ENCODE data around the gene SRMS. TPM values are rescaled to one million over a fixed set of nuclear protein-coding genes. Genes with fewer than 3 reads are reported as not detected.

The SRMS gene
- total RNA-seq, 1 experiment from 2014 or later, result 0.79 TPM

DNA sequence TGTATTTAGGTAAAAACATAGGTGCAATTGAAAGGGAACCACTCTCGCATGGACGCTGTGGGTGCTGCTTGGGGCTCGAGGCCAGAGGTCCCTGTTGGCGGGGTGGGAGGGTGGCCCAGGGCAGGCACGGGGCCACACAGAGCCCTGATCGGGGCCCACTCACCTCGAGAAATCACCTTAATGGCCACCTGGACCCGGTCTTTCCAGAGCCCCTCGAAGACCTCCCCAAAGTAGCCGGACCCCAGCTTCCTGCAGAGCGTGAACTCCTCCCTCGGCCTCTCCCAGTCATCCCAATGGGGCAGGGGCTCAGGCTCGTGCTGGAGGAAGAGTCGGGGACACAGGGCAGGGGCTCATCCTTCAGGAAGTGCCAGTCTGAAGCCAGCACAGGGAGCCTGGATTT, 14.2 kb downstream of the SRMS start:
- H3K27me3 Mint-ChIP-seq (ENCODE audit: low read depth), result no peaks in the 10 kb centered on the region
- peaks cover 3 to 8% of the 10 kb centered on the region in 2 experiments; a peak in 3 of 4 replicates for H3K4me1 Mint-ChIP-seq
- H3K23me2 ChIP-seq (ENCODE audit: insufficient read length, low read depth, low read length, poor library complexity, severe bottlenecking), result no peaks in the 10 kb centered on the region
- H3K18ac ChIP-seq (ENCODE audit: insufficient read length, low read depth, low read length), result no peak overlapping the region
- no peak overlapping the region for H4K8ac ChIP-seq (replicated peaks; ENCODE audit: insufficient read length, low read depth, low read length)
- H3K4me1 ChIP-seq (ENCODE audit: insufficient read depth, low read length), result no peaks in the 10 kb centered on the region
- no peak overlapping the region for H4K5ac ChIP-seq (ENCODE audit: insufficient read length, low read depth, low read length)
- TF ChIP-seq, protein P1, sequence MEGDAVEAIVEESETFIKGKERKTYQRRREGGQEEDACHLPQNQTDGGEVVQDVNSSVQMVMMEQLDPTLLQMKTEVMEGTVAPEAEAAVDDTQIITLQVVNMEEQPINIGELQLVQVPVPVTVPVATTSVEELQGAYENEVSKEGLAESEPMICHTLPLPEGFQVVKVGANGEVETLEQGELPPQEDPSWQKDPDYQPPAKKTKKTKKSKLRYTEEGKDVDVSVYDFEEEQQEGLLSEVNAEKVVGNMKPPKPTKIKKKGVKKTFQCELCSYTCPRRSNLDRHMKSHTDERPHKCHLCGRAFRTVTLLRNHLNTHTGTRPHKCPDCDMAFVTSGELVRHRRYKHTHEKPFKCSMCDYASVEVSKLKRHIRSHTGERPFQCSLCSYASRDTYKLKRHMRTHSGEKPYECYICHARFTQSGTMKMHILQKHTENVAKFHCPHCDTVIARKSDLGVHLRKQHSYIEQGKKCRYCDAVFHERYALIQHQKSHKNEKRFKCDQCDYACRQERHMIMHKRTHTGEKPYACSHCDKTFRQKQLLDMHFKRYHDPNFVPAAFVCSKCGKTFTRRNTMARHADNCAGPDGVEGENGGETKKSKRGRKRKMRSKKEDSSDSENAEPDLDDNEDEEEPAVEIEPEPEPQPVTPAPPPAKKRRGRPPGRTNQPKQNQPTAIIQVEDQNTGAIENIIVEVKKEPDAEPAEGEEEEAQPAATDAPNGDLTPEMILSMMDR (conservative IDR thresholded peaks at IDR 0.05), result no peak
- H2BK12ac ChIP-seq (ENCODE audit: insufficient read length, low read depth, low read length), result no peak overlapping the region
- H3K23ac ChIP-seq (ENCODE audit: insufficient read length, low read depth, low read length), result no peak overlapping the region
- no peak overlapping the region for H3K4me2 ChIP-seq (ENCODE audit: insufficient read depth, insufficient read length, low read length)
- no peak overlapping the region for H2BK20ac ChIP-seq (ENCODE audit: low read depth, low read length, poor library complexity, severe bottlenecking)
- no peak overlapping the region for H3K27ac ChIP-seq (ENCODE audit: insufficient read length, low read depth, low read length)
- peaks cover 5% of the 10 kb centered on the region for H4K20me1 ChIP-seq (ENCODE audit: control insufficient read depth, insufficient read depth, insufficient read length)
- H3K14ac ChIP-seq (ENCODE audit: insufficient read depth, low read length), result no peak overlapping the region
- H3K9ac ChIP-seq (ENCODE audit: extremely low read depth, insufficient read length, low read length), result no peak overlapping the region
- no peaks in the 10 kb centered on the region for H3K79me1 ChIP-seq (ENCODE audit: insufficient read depth, low read depth, low read length, poor library complexity, severe bottlenecking)
- no peak overlapping the region for H2BK15ac ChIP-seq (ENCODE audit: low read depth, low read length)
- no peaks in the 10 kb centered on the region for H3K27me3 ChIP-seq (ENCODE audit: insufficient read depth, low read length)
- H2AFZ ChIP-seq (ENCODE audit: low read length), result no peak overlapping the region
- H3K27ac Mint-ChIP-seq, result no peak overlapping the region; a peak in 1 of 7 replicates
- no peak overlapping the region for H3K56ac ChIP-seq (ENCODE audit: insufficient read length, low read depth, low read length)
- H3K9me3 ChIP-seq (ENCODE audit: control insufficient read depth, low read depth, low read length), result no peaks in the 10 kb centered on the region
- no peaks in the 10 kb centered on the region for H3K36me3 Mint-ChIP-seq (ENCODE audit: insufficient read depth in 1 of 3, low read depth in 3 of 3)
- H3K79me2 ChIP-seq (ENCODE audit: insufficient read depth, low read length), result no peaks in the 10 kb centered on the region
- H2AK5ac ChIP-seq (ENCODE audit: insufficient read length, low read length), result no peak overlapping the region
- no peak overlapping the region for H2BK5ac ChIP-seq (ENCODE audit: insufficient read length, low read length)
- no peak overlapping the region for H3T11ph ChIP-seq (ENCODE audit: low read length)
- H4K91ac ChIP-seq (ENCODE audit: insufficient read length, low read depth, low read length), result no peak overlapping the region
- no peak overlapping the region for H3K4me3 Mint-ChIP-seq
- H2BK120ac ChIP-seq (ENCODE audit: low read depth, low read length, poor library complexity, severe bottlenecking), result no peak overlapping the region
- WGBS (ENCODE audit: extremely low coverage, insufficient read length, low lambda C conversion rate), result no CpG with 5 or more reads among the region's 14 CpGs
- no peaks in the 10 kb centered on the region for H3K9me3 Mint-ChIP-seq
- H3K4ac ChIP-seq (ENCODE audit: low read depth, low read length), result no peak overlapping the region
- no peak for DNase-seq

All from H9 (cell line).